ENCODE results near the gene TUFT1. TPM values are rescaled to one million over a fixed set of nuclear protein-coding genes. Genes with fewer than 3 reads are reported as not detected.
"Not testable (repeated sequence)": the region's sequence is repeated elsewhere in the genome, so short reads cannot be mapped to it uniquely, and the experiment has no call there.

The TUFT1 gene
- polyA plus RNA-seq, 1 donor = 9.5 TPM

- DNase-seq (ENCODE audit: low read depth) = no peak
Measured at GRCh38 chr1:151615711-151616504, 75.8 kb downstream of the TUFT1 start.

- DNase-seq (ENCODE audit: low read depth) = no peak
Measured at GRCh38 chr1:151616505-151616849, 76.4 kb downstream of the TUFT1 start.

DNA sequence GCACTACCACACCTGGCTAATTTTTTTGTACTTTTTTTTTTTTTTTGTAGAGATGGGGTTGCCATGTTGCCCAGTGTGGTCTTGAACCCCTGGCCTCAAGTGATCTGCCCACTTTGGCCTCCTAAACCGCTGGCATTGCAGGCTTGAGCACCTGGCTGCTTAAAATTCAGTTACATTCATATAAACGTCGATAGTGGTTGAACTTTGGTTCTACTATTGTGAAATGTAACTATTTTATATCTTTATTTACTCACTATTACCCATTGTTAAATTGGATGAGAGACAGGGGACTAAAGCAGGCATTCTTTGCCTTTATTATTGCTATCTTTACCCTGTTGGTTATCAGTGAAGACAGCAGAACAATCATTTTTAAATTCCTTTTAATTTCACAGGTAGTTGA is 77.9 kb downstream of the TUFT1 start:
- DNase-seq (ENCODE audit: low read depth) = no peak

DNA sequence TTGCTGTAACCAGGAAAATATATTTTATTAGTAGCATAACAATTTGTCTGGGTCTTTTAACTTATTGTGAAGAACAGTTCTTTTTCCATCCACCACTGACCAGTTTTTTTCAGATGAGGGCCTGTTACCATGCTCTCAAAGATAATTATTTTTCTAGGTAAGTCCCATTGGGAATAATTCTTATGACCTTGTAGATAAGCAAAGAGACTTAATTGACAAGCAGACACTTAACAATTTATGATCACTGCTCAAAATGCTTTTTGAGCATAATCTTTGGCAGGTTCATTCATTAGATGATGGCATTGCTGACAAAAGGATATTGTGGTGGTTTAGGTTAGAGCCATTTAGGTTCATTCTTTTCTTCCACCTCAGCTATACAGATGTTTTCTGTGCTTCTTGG is 78.4 kb downstream of the TUFT1 start:
- DNase-seq (ENCODE audit: low read depth) = no peak

DNA sequence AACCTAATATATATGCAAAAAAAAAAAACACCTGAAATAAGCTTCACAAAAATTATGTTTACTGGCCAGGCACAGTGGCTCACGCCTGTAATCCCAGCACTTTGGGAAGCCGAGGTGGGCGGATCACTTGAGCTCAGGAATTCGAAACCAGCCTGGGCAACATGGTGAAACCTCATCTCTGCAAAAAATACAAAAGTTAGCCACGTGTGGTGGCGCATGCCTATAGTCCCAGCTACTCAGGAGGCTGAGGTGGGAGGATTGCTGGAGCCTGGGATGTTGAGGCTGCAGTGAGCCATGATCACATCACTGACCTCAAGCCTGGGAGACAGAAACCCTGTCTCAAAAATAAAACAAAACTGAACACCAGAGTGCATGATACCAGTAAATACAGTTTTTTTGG is 78.9 kb downstream of the TUFT1 start:
- DNase-seq (ENCODE audit: low read depth) = not testable (repeated sequence)

DNA sequence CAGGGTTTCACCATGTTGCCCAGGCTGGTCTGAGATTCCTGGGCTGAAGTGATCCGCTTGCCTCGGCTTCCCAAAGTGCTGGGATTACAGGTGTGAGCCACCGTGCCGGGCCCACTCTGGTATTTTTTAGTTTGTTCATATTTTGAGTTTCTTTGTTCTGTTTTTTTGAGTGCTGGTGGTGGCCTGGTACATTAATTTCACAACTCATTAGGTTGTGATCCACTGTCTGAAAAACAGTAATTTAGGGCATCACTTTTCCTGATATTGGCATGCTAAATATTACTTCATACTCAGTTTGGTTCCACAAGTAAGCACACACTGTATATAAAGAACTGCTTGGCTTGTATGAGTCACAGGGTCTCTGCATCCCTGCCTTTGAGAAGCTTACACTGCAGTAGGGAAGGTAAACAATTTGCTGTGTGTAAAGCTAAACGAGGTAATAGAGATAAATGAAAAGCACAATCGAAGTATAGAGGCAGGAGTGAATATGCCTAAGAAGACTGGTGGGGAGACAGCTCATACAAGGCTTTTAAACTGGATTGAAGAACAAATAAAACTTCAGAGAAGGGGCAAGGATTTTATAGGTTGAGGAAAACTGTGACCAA is 79.5 kb downstream of the TUFT1 start:
- no peak for DNase-seq (ENCODE audit: low read depth)

DNA sequence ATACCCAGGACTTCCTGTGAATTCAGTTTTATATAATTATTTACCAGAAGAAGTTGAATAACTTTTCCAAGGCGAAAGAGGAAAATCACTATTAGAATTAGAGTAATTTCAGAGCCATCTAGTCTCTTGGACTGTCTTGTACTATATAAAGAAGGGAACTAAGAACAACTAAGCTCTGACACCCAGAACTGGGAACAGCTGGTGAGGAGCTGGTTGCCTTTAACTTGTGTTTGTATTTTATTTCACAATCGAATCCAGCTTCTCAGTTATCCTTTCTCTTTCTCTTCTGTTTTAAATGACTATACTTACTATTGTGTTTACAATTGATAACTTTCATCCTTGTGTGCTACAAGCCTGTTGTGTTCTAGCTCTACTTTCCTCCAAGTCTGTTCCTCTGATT is 80.2 kb downstream of the TUFT1 start:
- DNase-seq (ENCODE audit: low read depth) = no peak

DNA sequence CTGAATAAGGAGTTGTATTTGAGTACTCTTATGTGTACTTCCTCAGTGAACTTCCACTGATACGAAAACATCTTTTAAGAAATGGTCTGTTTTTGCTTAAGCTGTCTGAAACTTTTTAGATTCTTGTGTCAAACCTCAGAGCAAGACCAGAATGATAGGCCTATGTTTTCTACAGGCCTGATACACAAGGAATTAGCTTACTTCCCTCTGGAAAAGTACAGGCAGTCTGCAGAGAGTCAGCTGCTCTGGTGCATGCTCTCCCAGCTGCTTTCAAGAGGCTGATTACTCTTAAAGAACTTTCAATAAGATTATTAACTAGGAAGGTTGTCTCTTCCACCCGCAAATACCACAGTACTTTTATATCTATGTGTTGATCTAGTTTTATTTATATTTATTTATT is 81.2 kb downstream of the TUFT1 start:
- DNase-seq (ENCODE audit: low read depth) = no peak

- no peak for DNase-seq (ENCODE audit: low read depth)
Measured at GRCh38 chr1:151624783-151625182, 84.7 kb downstream of the TUFT1 start.

- DNase-seq (ENCODE audit: low read depth) = no peak
Measured at GRCh38 chr1:151626740-151627334, 86.7 kb downstream of the TUFT1 start.

GRCh38 chr1:151629278-151629677 is 89.2 kb downstream of the TUFT1 start:
- DNase-seq (ENCODE audit: low read depth) = no peak

Other genes with a start within 250 kb of the TUFT1 start
- gene PI4KB, start 212.9 kb upstream of the TUFT1 start, polyA plus RNA-seq (ENCODE audit: insufficient read length) = 54.9 TPM
- 23.0 TPM for gene RFX5, start 193.1 kb upstream of the TUFT1 start, polyA plus RNA-seq (ENCODE audit: insufficient read length)
- 30.4 TPM for gene SELENBP1, start 167.6 kb upstream of the TUFT1 start, polyA plus RNA-seq (ENCODE audit: insufficient read length)
- gene PSMB4, start 140.7 kb upstream of the TUFT1 start, polyA plus RNA-seq (ENCODE audit: insufficient read length) = 156 TPM
- 62.7 TPM for gene POGZ, start 80.8 kb upstream of the TUFT1 start, polyA plus RNA-seq (ENCODE audit: insufficient read length)
- gene CGN, start 28.9 kb upstream of the TUFT1 start, polyA plus RNA-seq (ENCODE audit: insufficient read length) = 0.52 TPM
- 18.9 TPM for gene SNX27, start 71.7 kb downstream of the TUFT1 start, polyA plus RNA-seq (ENCODE audit: insufficient read length)
- 1.2 TPM for gene CELF3, start 176.5 kb downstream of the TUFT1 start, polyA plus RNA-seq (ENCODE audit: insufficient read length)
- gene RIIAD1, start 181.2 kb downstream of the TUFT1 start, polyA plus RNA-seq (ENCODE audit: insufficient read length) = 0.63 TPM
- 69.5 TPM for gene MRPL9, start 223.2 kb downstream of the TUFT1 start, polyA plus RNA-seq (ENCODE audit: insufficient read length)

All from forelimb muscle (tissue), 1 donor.